ENCODE results near the gene BIRC3.
"Not testable (repeated sequence)": the region's sequence is repeated elsewhere in the genome, so short reads cannot be mapped to it uniquely, and the experiment has no call there.

Gene BIRC3

GRCh38 chr11:102323542-102324251, 6.4 kb downstream of the BIRC3 start:
- no peak for DNase-seq (ENCODE audit: low read depth in 1 of 2, low spot score in 1 of 2)

- no peak for DNase-seq (ENCODE audit: low read depth in 1 of 2, low spot score in 1 of 2)
Measured at GRCh38 chr11:102325088-102325487, 7.8 kb downstream of the BIRC3 start.

- DNase-seq (ENCODE audit: low read depth in 1 of 2, low spot score in 1 of 2), result no peak
Measured at GRCh38 chr11:102328748-102329147, 11.5 kb downstream of the BIRC3 start.

GRCh38 chr11:102330231-102330630, 12.9 kb downstream of the BIRC3 start:
- no peak for DNase-seq (ENCODE audit: low read depth in 1 of 2, low spot score in 1 of 2)

- DNase-seq (ENCODE audit: low read depth in 1 of 2, low spot score in 1 of 2), result no peak
Measured at GRCh38 chr11:102331341-102331740, 14.1 kb downstream of the BIRC3 start.

GRCh38 chr11:102332611-102332994, 15.3 kb downstream of the BIRC3 start:
- no peak for DNase-seq (ENCODE audit: low read depth in 1 of 2, low spot score in 1 of 2)

GRCh38 chr11:102338479-102339010, 21.3 kb downstream of the BIRC3 start:
- no peak for DNase-seq (ENCODE audit: low read depth in 1 of 2, low spot score in 1 of 2)

- not testable (repeated sequence) for DNase-seq (ENCODE audit: low read depth in 1 of 2, low spot score in 1 of 2)
Measured at GRCh38 chr11:102341311-102341710, 24.0 kb downstream of the BIRC3 start.

GRCh38 chr11:102341844-102342318, 24.6 kb downstream of the BIRC3 start:
- DNase-seq (ENCODE audit: low read depth in 1 of 2, low spot score in 1 of 2), result peak in 1 of 2 donors; percentile 74

GRCh38 chr11:102343809-102344208, 26.5 kb downstream of the BIRC3 start:
- DNase-seq (ENCODE audit: low read depth in 1 of 2, low spot score in 1 of 2), result no peak

- DNase-seq (ENCODE audit: low read depth in 1 of 2, low spot score in 1 of 2), result no peak
Measured at GRCh38 chr11:102345904-102346303, 28.6 kb downstream of the BIRC3 start.

- DNase-seq (ENCODE audit: low read depth in 1 of 2, low spot score in 1 of 2), result no peak
Measured at GRCh38 chr11:102346456-102346747, 29.1 kb downstream of the BIRC3 start.

- peak; percentile 90 for DNase-seq (ENCODE audit: low read depth in 1 of 2, low spot score in 1 of 2)
Measured at GRCh38 chr11:102346748-102347461, 29.6 kb downstream of the BIRC3 start, which contains the start of gene BIRC2. TSS of gene BIRC2 (plus strand) at chr11:102347214. CDS start at chr11:102349855, 2,641 bp downstream.

GRCh38 chr11:102347462-102348370, 30.4 kb downstream of the BIRC3 start:
- DNase-seq (ENCODE audit: low read depth in 1 of 2, low spot score in 1 of 2), result no peak

GRCh38 chr11:102357116-102357515, 39.8 kb downstream of the BIRC3 start:
- DNase-seq (ENCODE audit: low read depth in 1 of 2, low spot score in 1 of 2), result no peak

- DNase-seq (ENCODE audit: low read depth in 1 of 2, low spot score in 1 of 2), result no peak
Measured at GRCh38 chr11:102359372-102359771, 42.1 kb downstream of the BIRC3 start.

GRCh38 chr11:102360681-102361080, 43.4 kb downstream of the BIRC3 start:
- no peak for DNase-seq (ENCODE audit: low read depth in 1 of 2, low spot score in 1 of 2)

GRCh38 chr11:102361086-102362031, 44.1 kb downstream of the BIRC3 start:
- DNase-seq (ENCODE audit: low read depth in 1 of 2, low spot score in 1 of 2), result no peak

- DNase-seq (ENCODE audit: low read depth in 1 of 2, low spot score in 1 of 2), result no peak
Measured at GRCh38 chr11:102364991-102365390, 47.7 kb downstream of the BIRC3 start.

GRCh38 chr11:102367364-102367763, 50.1 kb downstream of the BIRC3 start:
- no peak for DNase-seq (ENCODE audit: low read depth in 1 of 2, low spot score in 1 of 2)

All from activated CD4-positive, alpha-beta T cell treated with anti-CD3 and anti-CD28 coated beads, Interleukin-2, amount 50 U/mL, for 24 hours (primary cell).